Embryonic facial prominence (tissue), 1 donor: Measurements from ENCODE around the gene OCIAD1.
"Not testable (repeated sequence)": the region's sequence is repeated elsewhere in the genome, so short reads cannot be mapped to it uniquely, and the experiment has no call there.

ENCODE experiments used
- DNase-seq: peaks from one replicate; pipeline ENCODE4 v3.0.0-alpha.2; 2016; ENCODE audit errors: extremely low spot score

Gene OCIAD1

DNA sequence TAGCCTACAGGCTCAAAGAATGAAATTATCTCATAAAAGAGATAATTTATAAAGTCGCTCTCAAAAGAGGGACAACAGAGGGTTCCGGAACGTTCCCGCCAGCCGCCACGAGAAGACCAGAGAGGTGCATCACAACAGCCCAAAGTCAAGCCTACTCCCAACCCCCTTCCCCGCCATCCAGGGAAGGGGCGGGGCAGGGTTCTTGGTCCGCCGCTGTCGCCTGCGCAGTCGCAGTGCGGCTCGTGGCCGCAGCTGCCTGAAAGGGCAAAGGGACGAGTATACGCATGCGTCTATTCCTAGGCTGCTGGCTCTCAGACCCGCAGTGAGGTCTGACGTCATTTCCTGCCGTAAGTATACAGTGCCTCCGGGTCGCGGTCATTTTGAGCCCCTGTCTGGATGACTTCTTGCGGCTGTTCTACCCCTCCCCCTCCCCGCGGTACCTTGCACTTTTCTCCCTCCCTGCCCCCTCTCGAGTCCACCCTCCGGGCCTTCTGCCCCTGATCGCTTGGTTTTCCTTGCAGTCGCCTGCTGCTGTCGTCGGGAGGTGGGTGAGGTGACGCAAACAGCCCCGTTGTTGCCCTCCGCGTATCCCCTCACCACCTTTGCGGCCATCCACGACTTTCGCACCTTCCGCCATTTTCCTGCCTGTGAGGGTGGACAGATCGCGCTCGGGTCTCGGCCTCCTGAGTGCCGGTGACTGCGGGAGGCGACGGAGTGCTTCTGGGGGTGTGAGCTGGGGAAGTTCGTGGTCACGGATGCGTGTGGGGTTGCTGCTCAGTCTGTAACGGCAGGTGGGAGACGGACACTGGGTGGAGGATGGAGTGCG is at the start of gene OCIAD1:
Gene OCIAD1, plus strand, starts transcription at position 383 of the 826 bp plus-strand sequence. CDS start 1,537 bp downstream, outside the sequence.
- peak; percentile 100 for DNase-seq

GRCh38 chr4:48781968-48782367 is 48.9 kb upstream of the OCIAD1 start:
- no peak for DNase-seq

- no peak for DNase-seq
These were observed 45.6 kb upstream of the OCIAD1 start for GRCh38 chr4:48785302-48785701.

GRCh38 chr4:48786549-48786948 is 44.3 kb upstream of the OCIAD1 start:
- DNase-seq = no peak

DNA sequence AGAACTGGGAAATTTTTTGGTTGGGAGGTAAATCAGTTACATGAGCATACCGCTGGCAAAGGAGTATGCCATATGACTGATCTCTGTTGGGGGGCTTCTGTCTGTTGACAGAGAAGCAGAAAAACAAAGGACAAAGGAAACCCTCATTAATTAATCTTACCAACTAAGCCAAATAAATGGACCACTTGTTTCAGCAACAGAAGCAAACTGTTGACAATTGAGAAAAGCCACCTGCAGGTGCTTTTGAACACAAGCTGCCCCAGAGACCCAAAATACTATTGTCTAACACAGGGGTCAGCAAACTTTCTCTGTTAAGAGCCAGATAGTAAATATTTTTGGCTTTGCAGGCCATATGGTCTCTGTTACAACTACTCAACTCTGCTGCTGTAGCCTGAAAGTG is 43.8 kb upstream of the OCIAD1 start:
- DNase-seq = no peak

DNA sequence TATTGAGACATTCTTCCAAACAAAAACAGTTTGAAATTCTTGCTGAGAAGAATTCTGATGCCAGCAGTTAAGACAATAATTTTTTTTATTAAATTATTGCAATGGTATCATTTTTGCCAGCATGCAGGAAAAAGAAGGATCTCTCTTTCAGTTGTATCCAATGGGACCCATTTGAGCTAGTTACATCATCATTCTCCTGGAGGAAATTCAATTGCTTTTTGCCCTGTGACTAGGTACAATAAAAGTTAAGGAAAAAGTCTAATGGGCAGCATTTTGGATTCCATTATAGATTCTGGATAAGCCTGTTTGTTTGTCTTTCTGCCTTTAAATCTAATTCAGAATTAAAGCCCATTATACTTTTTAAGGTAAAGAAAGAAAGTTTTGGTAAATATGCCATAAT is 40.3 kb upstream of the OCIAD1 start:
- DNase-seq = no peak

DNA sequence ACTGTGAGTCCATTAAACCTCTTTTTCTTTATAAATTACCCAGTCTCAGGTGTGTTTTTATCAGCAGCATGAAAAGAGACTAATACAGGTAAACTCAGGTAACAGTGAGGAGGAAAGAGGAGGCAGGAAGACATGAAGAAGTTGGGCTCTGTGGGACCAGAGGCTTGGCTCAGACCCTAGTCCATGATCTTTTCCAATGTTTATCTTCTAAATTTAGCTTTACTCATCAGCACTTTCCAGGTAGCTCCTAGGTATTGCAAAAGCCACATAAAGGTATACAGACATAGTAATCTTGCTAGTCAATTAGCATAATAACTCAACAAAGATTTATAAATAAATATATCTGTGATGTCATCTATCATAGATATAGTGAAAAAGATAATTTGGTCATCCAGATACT is 39.6 kb upstream of the OCIAD1 start:
- DNase-seq = no peak

- no peak for DNase-seq
These were observed 38.4 kb upstream of the OCIAD1 start for GRCh38 chr4:48792348-48793006.

DNA sequence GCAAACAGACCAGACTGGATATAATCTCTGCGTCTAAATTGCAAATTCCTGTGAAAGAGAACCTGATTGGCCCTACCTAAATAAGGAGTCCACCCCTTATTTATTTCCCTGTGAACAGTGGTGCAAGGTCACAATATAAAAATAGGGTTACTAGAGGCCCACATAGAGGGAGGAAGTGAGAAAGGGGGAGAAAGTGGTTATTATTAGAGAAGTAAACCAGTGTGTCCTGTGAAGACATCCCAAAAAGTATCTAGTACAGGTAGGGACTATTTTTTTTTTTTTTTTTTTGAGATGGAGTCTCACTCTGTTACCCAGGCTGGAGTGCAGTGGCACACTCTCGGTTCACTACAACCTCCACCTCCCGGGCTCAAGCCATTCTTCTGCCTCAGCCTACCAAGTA is 35.8 kb upstream of the OCIAD1 start:
- DNase-seq = no peak

GRCh38 chr4:48796191-48796926 is 34.5 kb upstream of the OCIAD1 start:
- DNase-seq = no peak

- DNase-seq = no peak
These were observed 33.8 kb upstream of the OCIAD1 start for GRCh38 chr4:48796927-48797679.

DNA sequence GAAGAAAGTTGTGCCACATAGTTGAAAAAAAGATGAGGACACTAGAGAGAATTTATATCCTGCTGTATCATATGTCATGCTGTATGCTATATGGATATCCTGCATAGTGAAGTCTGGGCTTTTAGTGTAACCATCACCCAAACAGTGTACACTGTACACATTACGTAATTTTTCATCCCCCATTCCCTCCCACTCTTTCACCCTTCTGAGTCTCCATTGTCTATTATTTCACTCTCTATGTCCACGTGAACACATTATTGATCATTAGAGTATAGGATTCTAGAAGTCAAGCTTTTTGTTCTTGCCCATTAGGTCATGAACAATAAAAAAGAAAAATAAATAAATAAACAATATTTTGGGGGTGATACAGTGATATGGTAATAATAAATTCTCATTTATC is 32.8 kb upstream of the OCIAD1 start:
- DNase-seq = no peak

GRCh38 chr4:48799157-48799556 is 31.7 kb upstream of the OCIAD1 start:
- DNase-seq = no peak

DNA sequence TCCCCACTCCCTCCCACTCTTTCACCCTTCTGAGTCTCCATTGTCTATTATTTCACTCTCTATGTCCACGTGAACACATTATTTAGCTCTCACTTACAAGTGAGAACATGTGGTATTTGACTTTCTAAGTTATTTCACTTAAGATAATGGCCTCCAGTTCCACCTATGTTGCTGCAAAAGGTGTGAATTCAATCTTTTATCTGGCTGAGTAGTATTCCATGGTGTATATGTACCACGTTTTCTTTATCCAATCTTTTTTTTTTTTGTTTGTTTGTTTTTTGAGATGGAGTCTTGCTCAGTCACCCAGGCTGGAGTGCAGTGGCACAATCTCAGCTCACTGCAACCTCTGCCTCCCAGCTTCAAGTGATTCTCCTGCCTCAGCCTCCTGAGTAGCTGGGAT is 30.7 kb upstream of the OCIAD1 start:
- DNase-seq = not testable (repeated sequence)

DNA sequence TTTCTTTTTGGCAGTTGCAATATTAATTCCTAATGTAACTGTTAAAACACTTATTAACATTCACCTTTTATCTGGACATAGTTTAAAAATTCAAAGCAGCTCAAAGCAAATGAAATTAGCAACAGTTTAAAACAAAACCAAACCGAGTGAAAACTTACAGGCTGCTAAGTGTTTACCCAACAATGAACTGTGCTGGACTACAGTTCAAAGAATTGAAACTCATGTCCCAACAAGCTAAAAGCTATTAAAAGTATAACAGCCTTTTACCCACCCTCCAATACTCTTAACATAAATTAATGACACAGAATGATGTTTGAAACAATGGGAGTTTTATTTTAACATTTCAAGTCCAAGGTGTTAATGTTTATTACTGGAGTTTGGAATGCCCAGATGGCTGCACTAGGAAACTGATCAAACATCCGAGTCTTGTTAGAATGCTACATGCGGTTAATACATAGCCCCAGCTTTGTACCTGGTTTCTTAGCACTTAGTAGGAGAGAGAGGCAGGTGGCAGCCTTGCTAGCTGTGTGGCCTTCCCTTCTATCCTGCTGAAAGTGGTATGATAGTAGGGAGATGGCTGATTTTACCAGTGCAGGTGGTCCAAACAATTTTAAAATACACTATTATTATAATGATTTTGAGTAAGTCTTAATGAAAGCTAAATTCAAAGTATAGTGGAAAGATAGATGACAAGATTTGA is 29.7 kb upstream of the OCIAD1 start:
- DNase-seq = no peak

- DNase-seq = no peak
These were observed 26.1 kb upstream of the OCIAD1 start for GRCh38 chr4:48804584-48805301.

- no peak for DNase-seq
These were observed 18.0 kb upstream of the OCIAD1 start for GRCh38 chr4:48812866-48813265.

DNA sequence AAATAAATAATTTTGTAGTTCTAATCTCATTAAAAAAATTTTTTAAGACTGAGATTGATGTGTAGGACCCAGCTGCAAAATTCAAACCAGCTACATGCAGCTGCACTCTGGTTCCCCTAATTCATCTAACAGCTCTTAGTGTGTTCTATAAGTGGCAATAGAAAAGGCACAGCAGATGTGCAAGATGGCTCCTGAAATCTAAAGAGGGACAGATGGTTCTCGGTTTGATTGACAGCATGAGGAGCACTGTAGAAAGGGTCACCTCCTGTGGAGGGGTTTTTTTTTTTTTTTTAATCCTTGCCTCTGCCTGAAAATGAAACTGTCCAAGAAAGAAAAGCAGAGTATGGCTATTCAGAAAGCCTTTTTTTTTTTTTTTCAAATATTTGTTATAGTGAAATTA is 16.9 kb upstream of the OCIAD1 start:
- no peak for DNase-seq

DNA sequence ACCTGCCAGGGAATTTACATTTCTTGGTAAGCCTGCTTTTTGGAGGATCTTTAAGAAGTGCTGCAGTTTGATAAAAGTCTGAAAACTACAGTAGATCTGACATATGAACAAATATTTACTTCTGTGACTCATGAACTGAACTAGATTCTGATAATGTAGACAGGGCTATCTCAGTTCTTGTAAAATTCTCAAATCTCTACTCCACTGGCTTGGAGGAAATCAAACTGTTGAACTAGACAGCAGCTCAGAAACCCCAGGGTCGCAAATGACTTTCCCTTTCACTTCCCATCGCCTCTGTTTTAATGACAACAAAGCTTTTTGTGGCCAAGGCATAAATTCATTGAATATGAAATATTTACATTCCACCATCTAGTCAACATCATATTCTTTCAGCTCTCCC is 15.4 kb upstream of the OCIAD1 start:
- DNase-seq = no peak

DNA sequence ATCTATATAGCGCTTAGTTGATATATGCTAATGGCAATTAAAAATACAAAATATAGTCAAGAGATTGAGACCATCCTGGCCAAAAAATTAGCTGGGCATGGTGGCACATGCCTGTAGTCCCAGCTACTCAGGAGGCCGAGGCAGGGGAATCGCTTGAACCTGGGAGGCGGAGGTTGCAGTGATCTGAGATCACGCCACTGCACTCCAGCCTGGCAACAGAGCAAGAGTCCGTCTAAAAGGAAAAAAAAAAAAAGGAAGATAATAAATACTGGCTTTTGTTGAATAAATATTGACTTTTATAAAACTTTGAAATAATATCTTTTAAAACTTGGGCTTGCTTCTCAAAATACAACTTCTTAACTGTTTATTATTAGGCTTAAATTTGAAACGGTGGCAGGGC is 14.6 kb upstream of the OCIAD1 start:
- DNase-seq = not testable (repeated sequence)

GRCh38 chr4:48816971-48817370 is 13.9 kb upstream of the OCIAD1 start:
- no peak for DNase-seq
